ENCODE results near the gene HIGD1A. TPM values are rescaled to one million over a fixed set of nuclear protein-coding genes. Genes with fewer than 3 reads are reported as not detected.

The HIGD1A gene
- total RNA-seq, 1 experiment from 2014 or later: 80.7 TPM

DNA sequence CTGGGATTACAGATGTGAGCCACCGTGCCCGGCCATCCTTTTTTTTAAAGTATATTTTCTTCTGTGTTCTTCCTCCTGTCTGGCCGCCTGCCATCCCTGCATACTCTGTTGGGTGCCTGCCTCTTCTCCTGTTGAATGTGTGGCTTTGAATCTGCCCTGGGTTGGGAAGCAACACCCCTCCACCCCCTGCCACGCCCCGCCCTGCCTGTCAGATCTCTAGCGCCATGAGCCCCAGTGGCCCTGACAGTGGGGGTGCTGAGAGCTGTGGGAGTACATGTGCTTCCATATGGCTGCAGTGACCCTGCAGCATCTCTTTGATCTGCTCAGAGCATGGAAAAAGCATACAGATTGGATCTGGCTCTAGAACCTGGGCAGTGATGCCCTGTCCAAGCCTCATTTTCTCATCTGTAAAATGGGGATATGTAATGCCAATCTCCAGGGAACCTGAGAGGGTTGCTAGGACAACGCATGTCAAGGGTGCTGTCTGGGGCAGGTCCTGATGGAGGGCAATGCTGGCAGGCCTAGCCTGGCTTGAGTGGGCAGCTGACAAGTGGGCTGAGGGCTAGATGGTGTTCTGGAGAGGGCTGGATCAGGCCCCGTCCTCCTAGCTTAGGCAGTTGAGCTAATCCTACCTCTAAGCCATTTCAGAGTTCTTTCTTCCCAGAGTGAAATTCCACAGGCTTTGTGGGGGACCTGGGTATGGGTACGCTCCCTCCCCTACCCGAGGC is 55.1 kb downstream of the HIGD1A start:
- ATAC-seq: no peak
- no peaks in the 10 kb centered on the region for H3K9me3 Mint-ChIP-seq
- H3K4me3 Mint-ChIP-seq: no peak overlapping the region
- H3K27me3 Mint-ChIP-seq (ENCODE audit: low read depth): no peaks in the 10 kb centered on the region; the same call in 1 of the 2 replicates
- TF ChIP-seq ZNF121 (CRISPR knock-in tag; IDR thresholded peaks at IDR 0.05) (0 out of 2 replicates have a peak, but pooled peaks have one; percentile 38), NR1H2 (CRISPR knock-in tag; IDR thresholded peaks at IDR 0.05) (no peak), STAT6 (CRISPR knock-in tag; conservative IDR thresholded peaks at IDR 0.05; ENCODE audit: low read depth) (no peak)
- no peak overlapping the region for H3K27ac Mint-ChIP-seq
- POLR2A ChIA-PET: interaction anchor here (0.8 to 1.4 kb wide), 3 partner anchors 55 to 101 kb away, joined by 3 read pairs; no protein-coding TSS in a partner anchor
- CTCF ChIA-PET: interaction anchor here (0.7 to 2.2 kb wide), 38 partner anchors 9 to 519 kb away, joined by 3 to 32 read pairs (median 6); partner anchors contain the start of genes HHATL, SEC22C, SS18L2 and ZBTB47
- no peaks in the 10 kb centered on the region for H3K36me3 Mint-ChIP-seq
- no peak for DNase-seq (ENCODE audit: low spot score)
- H3K4me1 Mint-ChIP-seq: peaks cover 22% of the 10 kb centered on the region

GRCh38 chr3:42747581-42747980 is 56.7 kb downstream of the HIGD1A start:
- Mint-ChIP-seq H3K27me3 (ENCODE audit: low read depth) (no peaks in the 10 kb centered on the region), H3K4me3 (no peak overlapping the region), H3K4me1 (peaks cover 26% of the 10 kb centered on the region), H3K9me3 (no peaks in the 10 kb centered on the region), H3K36me3 (no peaks in the 10 kb centered on the region), H3K27ac (no peak overlapping the region)
- ChIA-PET CTCF (interaction anchor here (1.3 to 1.5 kb wide), 2 partner anchors 83 to 100 kb away, joined by 4 to 5 read pairs; no protein-coding TSS in a partner anchor), POLR2A (no interaction called here)
- ATAC-seq (no peak), DNase-seq (ENCODE audit: low spot score) (no peak)
- no peak for TF ChIP-seq CREM (CRISPR knock-in tag; IDR thresholded peaks at IDR 0.05)
- TF ChIP-seq NR1H2 (CRISPR knock-in tag; IDR thresholded peaks at IDR 0.05): no peak
- TF ChIP-seq ETV6 (CRISPR knock-in tag; IDR thresholded peaks at IDR 0.05): no peak

- H3K27ac Mint-ChIP-seq: no peak overlapping the region
- ChIA-PET CTCF (interaction anchor here (1.2 to 4.9 kb wide), 12 partner anchors 9 to 517 kb away, joined by 3 to 49 read pairs (median 18); no protein-coding TSS in a partner anchor), POLR2A (interaction anchor here (1.0 kb wide), 1 partner anchor 99 kb away, joined by 4 read pairs; no protein-coding TSS in a partner anchor)
- peaks cover 26% of the 10 kb centered on the region for H3K4me1 Mint-ChIP-seq
- no peaks in the 10 kb centered on the region for H3K36me3 Mint-ChIP-seq
- H3K4me3 Mint-ChIP-seq: no peak overlapping the region
- H3K27me3 Mint-ChIP-seq (ENCODE audit: low read depth): no peaks in the 10 kb centered on the region
- ATAC-seq (no peak), DNase-seq (ENCODE audit: low spot score) (no peak)
- H3K9me3 Mint-ChIP-seq: no peaks in the 10 kb centered on the region
- TF ChIP-seq ATF3 (CRISPR knock-in tag; conservative IDR thresholded peaks at IDR 0.05) (no peak), ESRRA (CRISPR knock-in tag; IDR thresholded peaks at IDR 0.05; ENCODE audit: borderline replicate concordance) (no peak), NR1H2 (CRISPR knock-in tag; IDR thresholded peaks at IDR 0.05) (no peak), GABPB1 (CRISPR knock-in tag; IDR thresholded peaks at IDR 0.05) (no peak), ZNF138 (CRISPR knock-in tag; conservative IDR thresholded peaks at IDR 0.05) (no peak), NR2C2 (CRISPR knock-in tag; IDR thresholded peaks at IDR 0.05) (no peak), AFF4 (CRISPR knock-in tag; IDR thresholded peaks at IDR 0.05; ENCODE audit: borderline replicate concordance) (no peak), SMAD3 (CRISPR knock-in tag; IDR thresholded peaks at IDR 0.05; ENCODE audit: borderline replicate concordance) (no peak), NFATC4 (CRISPR knock-in tag; IDR thresholded peaks at IDR 0.05) (no peak), SMAD4 (CRISPR knock-in tag; IDR thresholded peaks at IDR 0.05) (no peak), ETV6 (CRISPR knock-in tag; IDR thresholded peaks at IDR 0.05) (no peak), ZNF263 (CRISPR knock-in tag; IDR thresholded peaks at IDR 0.05; ENCODE audit: low read depth) (no peak)
- TF ChIP-seq, protein P1, sequence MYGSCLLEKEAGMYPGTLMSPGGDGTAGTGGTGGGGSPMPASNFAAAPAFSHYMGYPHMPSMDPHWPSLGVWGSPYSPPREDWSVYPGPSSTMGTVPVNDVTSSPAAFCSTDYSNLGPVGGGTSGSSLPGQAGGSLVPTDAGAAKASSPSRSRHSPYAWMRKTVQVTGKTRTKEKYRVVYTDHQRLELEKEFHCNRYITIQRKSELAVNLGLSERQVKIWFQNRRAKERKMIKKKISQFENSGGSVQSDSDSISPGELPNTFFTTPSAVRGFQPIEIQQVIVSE (CRISPR knock-in tag; IDR thresholded peaks at IDR 0.05; ENCODE audit: borderline replicate concordance): no peak
- TF ChIP-seq, protein P2, sequence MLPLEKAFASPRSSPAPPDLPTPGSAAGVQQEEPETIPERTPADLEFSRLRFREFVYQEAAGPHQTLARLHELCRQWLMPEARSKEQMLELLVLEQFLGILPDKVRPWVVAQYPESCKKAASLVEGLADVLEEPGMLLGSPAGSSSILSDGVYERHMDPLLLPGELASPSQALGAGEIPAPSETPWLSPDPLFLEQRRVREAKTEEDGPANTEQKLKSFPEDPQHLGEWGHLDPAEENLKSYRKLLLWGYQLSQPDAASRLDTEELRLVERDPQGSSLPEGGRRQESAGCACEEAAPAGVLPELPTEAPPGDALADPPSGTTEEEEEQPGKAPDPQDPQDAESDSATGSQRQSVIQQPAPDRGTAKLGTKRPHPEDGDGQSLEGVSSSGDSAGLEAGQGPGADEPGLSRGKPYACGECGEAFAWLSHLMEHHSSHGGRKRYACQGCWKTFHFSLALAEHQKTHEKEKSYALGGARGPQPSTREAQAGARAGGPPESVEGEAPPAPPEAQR (CRISPR knock-in tag; IDR thresholded peaks at IDR 0.05): no peak
These were observed 57.5 kb downstream of the HIGD1A start for GRCh38 chr3:42746455-42747450.
